NCI-H2196 (cell line): Measurements from ENCODE around the gene MAPK10.
"Not testable (repeated sequence)": the region's sequence is repeated elsewhere in the genome, so short reads cannot be mapped to it uniquely, and the experiment has no call there.

Source experiments
- DNase-seq: peaks from one replicate; lab custom pipeline; 2025; ENCODE audit not compliant: unreplicated experiment; lab: John Stamatoyannopoulos, UW

Gene MAPK10

DNA sequence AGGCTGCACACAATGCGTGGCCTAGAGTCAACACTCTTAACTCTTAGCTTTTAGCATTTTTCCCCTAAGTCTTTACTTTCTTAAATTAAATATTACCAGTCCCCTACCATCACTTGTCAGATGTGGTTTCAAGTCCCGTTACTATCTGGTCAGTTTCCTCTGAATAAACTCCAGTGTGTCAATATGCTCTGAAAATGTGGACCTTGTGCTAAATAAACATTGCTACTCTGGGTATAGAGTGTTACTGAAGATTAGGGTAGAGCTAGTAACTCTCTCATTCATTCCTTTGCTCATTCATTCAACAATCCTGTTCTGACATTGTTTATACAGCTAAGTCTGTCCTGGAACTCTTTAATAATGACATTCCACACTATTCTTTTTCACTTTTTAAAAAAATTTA, 251.0 kb downstream of the MAPK10 start:
- DNase-seq = no peak

DNA sequence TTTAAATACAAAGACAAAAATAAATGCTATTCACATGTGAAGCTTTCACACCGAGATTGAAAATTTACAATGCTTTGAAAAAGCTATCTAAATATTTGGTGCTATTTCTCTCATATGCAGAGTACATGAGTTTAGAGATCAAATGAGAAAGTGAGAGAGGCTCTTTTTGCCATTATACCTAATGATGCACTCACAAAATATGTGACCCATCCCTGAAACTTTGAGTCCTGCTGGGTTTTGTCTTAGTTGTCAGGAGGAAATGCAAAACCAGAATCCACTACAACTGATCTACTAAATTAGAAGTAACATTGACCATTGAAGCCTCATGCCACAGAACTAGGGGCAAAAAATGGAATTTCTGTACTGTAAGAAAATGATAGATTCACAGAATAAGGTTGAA, 251.7 kb downstream of the MAPK10 start:
- DNase-seq = no peak

- DNase-seq = no peak
Measured at GRCh38 chr4:86107112-86107511, 252.7 kb downstream of the MAPK10 start.

GRCh38 chr4:86106475-86106874, 253.4 kb downstream of the MAPK10 start:
- DNase-seq = no peak

- DNase-seq = no peak
Measured at GRCh38 chr4:86101841-86102240, 258.0 kb downstream of the MAPK10 start.

- no peak for DNase-seq
Measured at GRCh38 chr4:86101410-86101809, 258.4 kb downstream of the MAPK10 start.

GRCh38 chr4:86100539-86101215, 259.2 kb downstream of the MAPK10 start:
- DNase-seq = no peak

DNA sequence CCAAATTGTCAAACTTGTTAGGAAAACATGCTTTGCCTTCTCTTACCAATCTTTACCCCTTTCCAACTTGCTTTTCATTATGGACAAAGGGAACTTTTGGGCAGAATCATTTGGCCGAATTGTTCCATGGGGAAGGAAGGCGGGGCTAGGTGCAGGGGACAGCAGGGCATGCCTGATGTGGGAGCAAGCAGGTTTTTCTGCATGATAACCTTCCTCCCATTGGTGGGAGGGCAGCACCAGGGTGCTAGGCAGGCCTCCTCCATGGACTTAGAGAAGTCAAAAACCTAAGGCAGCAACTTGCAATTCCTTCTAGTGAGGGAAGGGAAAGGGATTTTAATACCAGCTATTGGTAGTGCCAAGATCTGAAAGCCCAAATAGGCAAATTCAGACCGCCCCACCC, 260.5 kb downstream of the MAPK10 start:
- DNase-seq = no peak

- no peak for DNase-seq
Measured at GRCh38 chr4:86098691-86099090, 261.2 kb downstream of the MAPK10 start.

- DNase-seq = no peak
Measured at GRCh38 chr4:86096373-86096772, 263.5 kb downstream of the MAPK10 start.

- DNase-seq = no peak
Measured at GRCh38 chr4:86092684-86093083, 267.2 kb downstream of the MAPK10 start.

DNA sequence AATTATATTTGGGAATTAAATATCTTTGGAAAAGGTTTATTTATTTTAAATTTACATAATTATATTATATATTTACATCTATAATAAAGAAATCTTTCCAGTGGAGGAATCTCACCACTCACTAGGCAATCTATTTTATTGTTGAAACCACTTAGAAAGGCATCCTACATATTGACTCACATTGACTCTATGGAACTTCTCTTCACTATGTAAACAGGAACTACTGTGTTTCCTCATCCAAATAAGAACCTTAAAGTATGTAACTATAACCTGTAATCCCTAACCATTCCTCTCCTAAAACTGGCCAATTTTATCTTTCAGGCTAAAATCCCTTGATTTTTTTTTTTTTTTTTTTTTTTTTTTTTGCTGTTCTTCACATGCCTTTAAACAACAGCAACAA, 268.7 kb downstream of the MAPK10 start:
- DNase-seq = no peak

DNA sequence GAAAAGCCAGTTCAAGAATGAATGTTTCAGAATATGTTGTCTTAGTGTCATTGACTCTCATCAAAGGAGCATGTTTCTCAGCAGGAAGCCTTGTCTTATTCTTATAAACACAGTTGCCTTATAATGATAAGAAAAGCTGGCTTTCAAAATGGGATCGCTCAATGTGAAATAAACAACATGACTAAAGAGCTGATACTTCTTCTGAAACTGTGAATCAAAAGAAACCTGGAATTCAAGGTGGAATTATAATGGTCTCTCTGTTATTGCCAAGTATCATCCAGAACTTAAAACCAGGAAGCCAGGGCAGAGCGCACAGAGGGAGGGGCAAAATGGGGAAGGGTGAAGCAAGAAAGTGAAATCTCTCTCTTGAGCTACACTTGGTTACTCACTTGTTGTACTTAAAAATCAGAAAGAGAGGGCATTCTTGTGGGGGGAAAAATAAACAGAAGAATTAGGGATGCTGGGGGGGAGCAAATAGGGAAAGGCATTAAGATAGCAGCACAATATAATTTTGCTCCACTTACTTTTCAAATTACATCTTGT, 270.0 kb downstream of the MAPK10 start:
- no peak for DNase-seq

- no peak for DNase-seq
Measured at GRCh38 chr4:86089053-86089452, 270.8 kb downstream of the MAPK10 start.

- DNase-seq = not testable (repeated sequence)
Measured at GRCh38 chr4:86075796-86076195, 284.1 kb downstream of the MAPK10 start.

GRCh38 chr4:86060341-86060740, 299.5 kb downstream of the MAPK10 start:
- no peak for DNase-seq

DNA sequence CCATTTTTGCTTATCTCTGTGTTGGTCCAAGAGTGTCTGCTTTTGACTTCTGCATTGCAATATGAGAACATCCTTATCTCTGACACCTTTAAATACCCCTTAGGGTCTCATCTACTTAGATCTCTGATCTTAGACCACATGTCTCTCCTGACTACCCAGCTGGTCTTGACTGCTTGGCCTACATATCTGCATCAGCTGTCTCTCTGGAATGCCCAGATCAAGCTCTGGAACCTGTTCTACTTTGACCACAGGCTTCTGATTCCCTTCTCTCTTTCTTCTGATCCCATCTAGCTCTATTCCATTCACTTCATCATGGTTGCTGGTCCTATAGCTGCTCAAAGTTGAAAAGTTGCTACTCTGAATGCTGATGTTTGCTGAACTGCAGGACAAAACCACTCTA, 301.2 kb downstream of the MAPK10 start:
- no peak for DNase-seq

DNA sequence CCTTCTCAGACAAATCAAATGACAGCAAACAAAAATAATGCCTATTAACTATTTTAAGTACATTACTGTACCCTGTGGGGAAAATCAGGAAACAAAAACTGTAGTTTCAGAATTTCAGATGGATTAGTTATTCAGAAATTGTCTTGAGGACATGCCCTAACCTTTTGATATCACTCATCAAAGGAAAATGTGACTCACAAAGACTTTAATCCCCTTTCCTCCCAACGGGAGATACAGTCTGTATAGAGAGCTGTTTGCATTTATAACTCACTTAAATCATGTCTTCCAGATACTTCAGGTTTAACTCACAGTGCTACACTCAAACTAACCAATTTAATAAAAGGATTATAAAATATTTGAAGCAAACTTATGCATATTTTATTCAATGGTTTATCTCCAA, 304.0 kb downstream of the MAPK10 start:
- no peak for DNase-seq

GRCh38 chr4:86054286-86055032, 305.4 kb downstream of the MAPK10 start:
- no peak for DNase-seq

DNA sequence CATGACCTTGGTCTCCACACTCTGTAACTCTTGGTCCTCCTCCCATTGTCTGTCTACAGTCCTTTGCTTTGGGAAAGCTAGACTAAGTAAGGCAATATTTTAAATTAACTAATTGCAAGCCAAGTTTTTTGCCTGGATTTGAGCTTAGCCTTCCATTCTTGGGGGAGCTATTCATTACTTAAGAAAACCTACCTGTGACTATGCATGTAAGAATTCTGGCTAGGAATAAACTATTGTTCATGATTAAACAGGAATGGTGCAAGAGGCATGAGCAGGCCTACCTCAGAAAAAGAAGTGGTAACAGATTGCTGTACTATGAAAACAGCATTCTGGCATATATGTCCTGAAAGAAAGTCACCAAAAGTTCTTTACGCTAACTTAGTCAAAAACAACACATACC, 309.4 kb downstream of the MAPK10 start:
- no peak for DNase-seq

- no peak for DNase-seq
Measured at GRCh38 chr4:86048426-86048825, 311.4 kb downstream of the MAPK10 start.

- no peak for DNase-seq
Measured at GRCh38 chr4:86044593-86044985, 315.3 kb downstream of the MAPK10 start.
